ENCODE measurements around the gene TRERF1. TPM values are rescaled to one million over a fixed set of nuclear protein-coding genes. Genes with fewer than 3 reads are reported as not detected.

TRERF1 gene
- total and polyA plus RNA-seq, 2 of the 4 experiments (the other 2 are of a cell fraction): 6.3 to 9.9 TPM

DNA sequence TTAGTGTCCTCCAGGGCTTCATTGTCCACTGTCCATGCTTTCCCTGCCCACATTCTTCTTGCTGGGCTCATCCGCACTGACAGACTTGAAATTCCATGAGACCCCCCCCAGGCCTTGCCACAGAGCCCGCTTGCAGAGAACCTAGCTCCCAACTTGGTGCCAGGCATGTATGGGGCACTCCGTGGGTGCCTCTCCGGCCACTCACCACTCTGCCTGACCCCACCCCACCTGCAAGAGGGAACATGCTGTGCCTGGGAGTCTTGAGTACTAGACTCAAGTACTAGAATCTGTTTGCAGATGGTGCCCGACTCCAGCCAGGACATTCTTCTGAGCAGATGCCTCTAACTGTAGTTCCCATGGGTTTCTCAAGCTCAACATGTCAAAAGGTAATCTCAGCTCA is 47.9 kb downstream of the TRERF1 start:
- Histone ChIP-seq H3K4me1 (ENCODE audit: control insufficient read depth, insufficient read depth, low read length) (peaks cover 24% of the 10 kb centered on the region), H4K91ac (ENCODE audit: insufficient read depth, low read depth, low read length) (peak overlapping the region; percentile 2; the same call in 1 of the 2 replicates), H2AFZ (replicated peaks; ENCODE audit: low read length, poor library complexity) (no peak overlapping the region), H2AK9ac (replicated peaks; ENCODE audit: low read depth, low read length, poor library complexity) (no peak overlapping the region), H3K27ac (ENCODE audit: insufficient read depth, low read length) (no peak overlapping the region), H3K14ac (replicated peaks; ENCODE audit: low read depth, low read length) (peak overlapping the region; percentile 58), H3K56ac (ENCODE audit: extremely low read depth, insufficient read depth, low read length) (no peak overlapping the region), H4K20me1 (ENCODE audit: insufficient read depth, low read length) (peaks cover 61% of the 10 kb centered on the region), H3K9me1 (ENCODE audit: insufficient read depth, low read length) (peaks cover 54% of the 10 kb centered on the region), H3K79me1 (ENCODE audit: low read depth in 1 of 2, low read length in 2 of 2) (peaks cover 65 to 92% of the 10 kb centered on the region in 2 experiments), H2BK15ac (ENCODE audit: low read depth, low read length) (peak overlapping the region; percentile 8; the same call in 1 of the 3 replicates), H3K4me2 (ENCODE audit: low read depth, low read length) (no peak overlapping the region; the same call in 1 of the 2 replicates), H2BK5ac (ENCODE audit: low read depth, low read length, poor library complexity, severe bottlenecking) (peak overlapping the region; percentile 56), H3K4ac (ENCODE audit: low read depth, low read length) (peak overlapping the region; percentile 66), H3K18ac (ENCODE audit: low read depth, low read length) (no peak overlapping the region), H3K23ac (ENCODE audit: low read depth, low read length) (peak overlapping the region; percentile 55), H3K36me3 (ENCODE audit: control insufficient read depth, insufficient read depth, low read length) (peaks cover 2% of the 10 kb centered on the region; the same call in 1 of the 2 replicates), H3K4me3 (ENCODE audit: insufficient read depth, low read depth, low read length) (no peak overlapping the region), H2BK20ac (ENCODE audit: low read depth, low read length) (peak overlapping the region; percentile 32), H3K9me3 (ENCODE audit: control insufficient read depth, insufficient read depth, low read length) (no peaks in the 10 kb centered on the region), H2BK120ac (ENCODE audit: low read depth, low read length) (peak overlapping the region; percentile 38), H4K8ac (ENCODE audit: low read depth in 2 of 2, low read length in 2 of 2) (peak overlapping the region in 1 of 2 experiments; percentile 70; a peak in 2 of 4 replicates), H4K5ac (ENCODE audit: low read depth, low read length) (no peak overlapping the region), H3K27me3 (ENCODE audit: control insufficient read depth, insufficient read depth, low read length) (no peaks in the 10 kb centered on the region), H2AK5ac (ENCODE audit: low read depth, low read length) (peak overlapping the region; percentile 57; the same call in 1 of the 2 replicates), H3K9ac (ENCODE audit: low read depth, low read length) (no peak overlapping the region)
- dilution Hi-C loops (cut with HindIII; ENCODE audit: low sequenced_read_pairs, unreplicated experiment): no loop called here
- in situ Hi-C loops (cut with MboI; ENCODE audit: low sequenced_read_pairs): no loop called here
- no CpG with 5 or more reads among the region's 5 CpGs for WGBS, 2 experiments (ENCODE audit: extremely low coverage in 2 of 2, insufficient read length in 1 of 2)
- ATAC-seq (ENCODE audit: low read depth) (no peak), DNase-seq (no peak)
- POLR2A ChIA-PET (ENCODE audit: unreplicated experiment): no interaction called here
- BruUV-seq (replicated peaks): no TSS peak
- CTCF ChIA-PET: interaction anchor here (0.8 to 1.0 kb wide), 2 partner anchors 17 to 128 kb away, joined by 3 read pairs; no protein-coding TSS in a partner anchor
- intact Hi-C loops (cut with micrococcal nuclease): no loop called here
- TF ChIP-seq MAZ (IDR thresholded peaks at IDR 0.05; ENCODE audit: borderline replicate concordance, low read depth, low read length): no peak
- TF ChIP-seq POLR2A (IDR thresholded peaks at IDR 0.05; ENCODE audit: low read depth, low read length): no peak
- TF ChIP-seq MXI1 (IDR thresholded peaks at IDR 0.05; ENCODE audit: borderline replicate concordance, low read depth, low read length): no peak
- no peak for TF ChIP-seq BHLHE40 (IDR thresholded peaks at IDR 0.05; ENCODE audit: low read depth, low read length)
- no peak for TF ChIP-seq CHD1 (IDR thresholded peaks at IDR 0.05; ENCODE audit: low read depth, low read length)
- no peak for TF ChIP-seq RAD21 (IDR thresholded peaks at IDR 0.05; ENCODE audit: low read length)
- no peak for TF ChIP-seq MAFK (IDR thresholded peaks at IDR 0.05; ENCODE audit: low read depth, low read length)
- no peak for TF ChIP-seq SMC3 (IDR thresholded peaks at IDR 0.05; ENCODE audit: low read depth, low read length)
- no peak for TF ChIP-seq CEBPB (IDR thresholded peaks at IDR 0.05; ENCODE audit: low read depth, low read length)
- TF ChIP-seq, protein P1, sequence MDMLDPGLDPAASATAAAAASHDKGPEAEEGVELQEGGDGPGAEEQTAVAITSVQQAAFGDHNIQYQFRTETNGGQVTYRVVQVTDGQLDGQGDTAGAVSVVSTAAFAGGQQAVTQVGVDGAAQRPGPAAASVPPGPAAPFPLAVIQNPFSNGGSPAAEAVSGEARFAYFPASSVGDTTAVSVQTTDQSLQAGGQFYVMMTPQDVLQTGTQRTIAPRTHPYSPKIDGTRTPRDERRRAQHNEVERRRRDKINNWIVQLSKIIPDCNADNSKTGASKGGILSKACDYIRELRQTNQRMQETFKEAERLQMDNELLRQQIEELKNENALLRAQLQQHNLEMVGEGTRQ (IDR thresholded peaks at IDR 0.05; ENCODE audit: low read depth, low read length): no peak
- TF ChIP-seq NFE2L2 (IDR thresholded peaks at IDR 0.05; ENCODE audit: low read depth, low read length): no peak
- TF ChIP-seq, protein P2, sequence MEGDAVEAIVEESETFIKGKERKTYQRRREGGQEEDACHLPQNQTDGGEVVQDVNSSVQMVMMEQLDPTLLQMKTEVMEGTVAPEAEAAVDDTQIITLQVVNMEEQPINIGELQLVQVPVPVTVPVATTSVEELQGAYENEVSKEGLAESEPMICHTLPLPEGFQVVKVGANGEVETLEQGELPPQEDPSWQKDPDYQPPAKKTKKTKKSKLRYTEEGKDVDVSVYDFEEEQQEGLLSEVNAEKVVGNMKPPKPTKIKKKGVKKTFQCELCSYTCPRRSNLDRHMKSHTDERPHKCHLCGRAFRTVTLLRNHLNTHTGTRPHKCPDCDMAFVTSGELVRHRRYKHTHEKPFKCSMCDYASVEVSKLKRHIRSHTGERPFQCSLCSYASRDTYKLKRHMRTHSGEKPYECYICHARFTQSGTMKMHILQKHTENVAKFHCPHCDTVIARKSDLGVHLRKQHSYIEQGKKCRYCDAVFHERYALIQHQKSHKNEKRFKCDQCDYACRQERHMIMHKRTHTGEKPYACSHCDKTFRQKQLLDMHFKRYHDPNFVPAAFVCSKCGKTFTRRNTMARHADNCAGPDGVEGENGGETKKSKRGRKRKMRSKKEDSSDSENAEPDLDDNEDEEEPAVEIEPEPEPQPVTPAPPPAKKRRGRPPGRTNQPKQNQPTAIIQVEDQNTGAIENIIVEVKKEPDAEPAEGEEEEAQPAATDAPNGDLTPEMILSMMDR (conservative IDR thresholded peaks at IDR 0.05; ENCODE audit: low read depth, low read length): no peak
- TF ChIP-seq RFX5 (IDR thresholded peaks at IDR 0.05; ENCODE audit: low read depth, low read length): no peak
- TF ChIP-seq FOS (IDR thresholded peaks at IDR 0.05; ENCODE audit: low read depth, low read length): no peak

Data from IMR-90 (cell line).